ENCODE measurements around the gene LRRN3. TPM values are rescaled to one million over a fixed set of nuclear protein-coding genes. Genes with fewer than 3 reads are reported as not detected.

The LRRN3 gene
- total RNA-seq, 5 donors from 2014 or later (not counting 1 experiment from before 2014, with no cell fraction given), result 18.5 to 106 (median 52.3) TPM

DNA sequence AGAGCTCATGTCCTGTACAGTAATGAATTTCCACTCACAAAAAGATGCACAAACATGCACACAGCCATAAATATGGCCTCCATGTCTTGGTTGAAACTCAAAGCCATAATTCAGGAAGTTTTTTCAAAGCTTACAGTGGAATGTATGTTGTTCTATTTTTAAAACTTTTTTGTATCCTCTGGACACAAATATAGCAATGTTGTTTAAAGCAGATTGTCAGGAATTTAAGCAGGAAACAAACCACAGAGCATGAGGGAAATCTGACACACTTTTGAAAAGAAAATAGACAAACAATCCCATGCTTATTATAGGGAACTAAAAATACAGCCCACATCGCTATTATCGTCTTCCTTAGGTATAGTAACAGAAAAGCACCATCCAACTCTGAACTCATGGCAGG lies 21.5 kb downstream of the LRRN3 start:
- Histone ChIP-seq H3K27me3 (replicated peaks in 1 of 2; ENCODE audit: control insufficient read depth in 2 of 2, extremely low read depth in 1 of 2, insufficient read depth in 2 of 2, low read length in 1 of 2) (no peaks in the 10 kb centered on the region), H3K36me3 (ENCODE audit: control insufficient read depth in 2 of 2, extremely low read depth in 1 of 2, insufficient read depth in 1 of 2, low read length in 1 of 2) (peaks cover 0 to 2% of the 10 kb centered on the region in 2 donors), H3K27ac (ENCODE audit: low read length) (no peak overlapping the region), H3K9me3 (no peaks in the 10 kb centered on the region), H3K4me1 (ENCODE audit: control insufficient read depth in 1 of 2, extremely low read depth in 1 of 2, insufficient read depth in 2 of 2, low read length in 2 of 2) (peaks cover 0 to 6% of the 10 kb centered on the region in 2 experiments), H3K4me3 (ENCODE audit: control insufficient read depth in 1 of 2, extremely low read depth in 1 of 2, low read length in 1 of 2) (no peak overlapping the region)
- POLR2A ChIA-PET, result interaction anchor here in 1 of 2 donors (0.6 to 0.7 kb wide), 2 partner anchors 127 to 265 kb away, joined by 3 to 4 read pairs; no protein-coding TSS in a partner anchor
- Mint-ChIP-seq H3K9me3 (no peaks in the 10 kb centered on the region), H3K4me3 (no peak overlapping the region), H3K4me1 (peaks cover 10 to 25% (median 23%) of the 10 kb centered on the region in 3 donors), H3K27me3 (no peaks in the 10 kb centered on the region), H3K36me3 (peaks cover 29% of the 10 kb centered on the region), H3K27ac (no peak overlapping the region)
- WGBS (ENCODE audit: insufficient coverage), result no CpG with 5 or more reads among the region's 2 CpGs
- no peak for DNase-seq
- CTCF ChIA-PET, result interaction anchor here (0.6 to 1.0 kb wide), 3 partner anchors 8 to 244 kb away, joined by 3 read pairs; no protein-coding TSS in a partner anchor
- no peak for ATAC-seq (replicated peaks in 1 of 4)

DNA sequence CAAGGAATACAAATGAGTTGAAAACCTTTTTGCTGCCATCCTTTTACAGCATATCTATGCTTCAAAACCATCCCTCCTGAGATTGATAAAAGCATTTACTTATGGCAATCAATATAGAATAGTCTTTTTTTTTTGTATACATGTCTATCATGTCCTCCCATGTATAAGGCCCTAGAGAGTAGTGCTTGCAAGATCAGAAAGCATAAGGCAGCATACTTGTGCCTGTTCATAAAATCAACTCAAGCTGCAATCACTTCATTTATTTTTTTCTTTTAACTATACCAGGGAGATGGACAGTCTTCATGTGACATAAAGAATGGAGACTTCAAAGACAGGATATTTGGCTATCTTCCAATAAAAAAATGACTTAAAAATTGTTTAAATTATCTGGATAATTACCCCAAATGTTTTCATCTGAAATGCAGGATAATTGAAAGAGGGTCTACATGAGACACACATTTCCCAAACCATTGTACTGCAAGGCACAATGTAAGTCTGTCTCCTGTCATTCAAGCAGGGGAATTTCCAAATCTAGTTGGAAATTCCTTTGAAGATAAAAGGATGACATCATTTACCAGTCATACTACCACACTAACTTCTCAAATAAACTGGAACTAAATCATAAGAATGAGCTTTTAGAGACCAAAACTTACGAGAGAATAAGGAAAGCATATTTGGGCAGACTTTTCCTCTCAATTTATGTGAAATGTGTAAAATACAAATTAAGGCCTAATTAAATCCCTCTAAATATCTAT lies 22.5 kb downstream of the LRRN3 start:
- no CpG with 5 or more reads among the region's 1 CpG for WGBS (ENCODE audit: insufficient coverage)
- no peaks in the 10 kb centered on the region for H3K27me3 Mint-ChIP-seq
- POLR2A ChIA-PET, result interaction anchor here in 1 of 2 donors (0.6 kb wide), 1 partner anchor 128 kb away, joined by 3 read pairs; no protein-coding TSS in a partner anchor
- H3K4me3 Mint-ChIP-seq, result no peak overlapping the region
- H3K9me3 ChIP-seq, result no peaks in the 10 kb centered on the region
- no peak overlapping the region for H3K27ac ChIP-seq (ENCODE audit: low read length)
- H3K36me3 Mint-ChIP-seq, result peaks cover 33% of the 10 kb centered on the region
- CTCF ChIA-PET, result interaction anchor here in 1 of 2 donors (1.0 kb wide), 1 partner anchor 20 kb away, joined by 3 read pairs; no protein-coding TSS in a partner anchor
- H3K27me3 ChIP-seq (replicated peaks in 1 of 2; ENCODE audit: control insufficient read depth in 2 of 2, extremely low read depth in 1 of 2, insufficient read depth in 2 of 2, low read length in 1 of 2), result no peaks in the 10 kb centered on the region
- peak in 1 of 35 experiments; percentile 33 for DNase-seq
- no peaks in the 10 kb centered on the region for H3K9me3 Mint-ChIP-seq
- peaks cover 0 to 6% of the 10 kb centered on the region in 2 experiments for H3K4me1 ChIP-seq (ENCODE audit: control insufficient read depth in 1 of 2, extremely low read depth in 1 of 2, insufficient read depth in 2 of 2, low read length in 2 of 2)
- peak in 1 of 4 experiments; percentile 67 for ATAC-seq (replicated peaks in 1 of 4)
- H3K27ac Mint-ChIP-seq, result no peak overlapping the region
- peaks cover 8 to 23% (median 20%) of the 10 kb centered on the region in 3 donors for H3K4me1 Mint-ChIP-seq
- H3K36me3 ChIP-seq (ENCODE audit: control insufficient read depth in 2 of 2, extremely low read depth in 1 of 2, insufficient read depth in 1 of 2, low read length in 1 of 2), result peaks cover 0 to 2% of the 10 kb centered on the region in 2 donors
- no peak overlapping the region for H3K4me3 ChIP-seq (ENCODE audit: control insufficient read depth in 1 of 2, extremely low read depth in 1 of 2, low read length in 1 of 2)

DNA sequence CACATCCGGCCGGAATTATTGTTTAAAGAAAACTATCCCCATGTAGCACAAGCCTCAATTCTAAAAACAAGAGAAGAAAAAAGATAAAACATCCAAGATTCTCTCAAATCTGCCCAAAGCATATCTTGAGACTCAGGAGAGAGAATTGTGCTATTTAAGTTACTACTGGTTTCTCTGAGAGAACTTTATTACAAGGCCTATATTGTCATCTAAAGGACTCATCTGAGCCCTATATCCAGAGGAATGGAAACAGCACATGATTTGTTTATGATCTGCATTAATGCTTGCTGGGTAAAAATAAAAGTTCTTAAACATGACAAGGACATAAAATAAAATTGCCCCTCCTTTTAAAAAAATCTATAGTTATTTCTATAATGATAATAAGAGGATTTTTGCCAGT lies 25.0 kb downstream of the LRRN3 start:
- peaks cover 0 to 4% of the 10 kb centered on the region in 2 donors for H3K36me3 ChIP-seq (ENCODE audit: control insufficient read depth in 2 of 2, extremely low read depth in 1 of 2, insufficient read depth in 1 of 2, low read length in 1 of 2)
- H3K27ac ChIP-seq (ENCODE audit: low read length), result no peak overlapping the region
- Mint-ChIP-seq H3K4me3 (no peak overlapping the region), H3K9me3 (peaks cover 0 to 2% (median 0%) of the 10 kb centered on the region in 3 donors), H3K36me3 (peaks cover 37% of the 10 kb centered on the region), H3K27me3 (no peaks in the 10 kb centered on the region), H3K27ac (peak overlapping the region in 1 of 2 donors; percentile 16), H3K4me1 (peaks cover 8 to 23% (median 17%) of the 10 kb centered on the region in 3 donors)
- ATAC-seq (replicated peaks in 1 of 4), result no peak
- ChIA-PET POLR2A (no interaction called here), CTCF (no interaction called here)
- no CpG with 5 or more reads among the region's 2 CpGs for WGBS (ENCODE audit: insufficient coverage)
- no peak overlapping the region for H3K4me3 ChIP-seq (ENCODE audit: control insufficient read depth in 1 of 2, extremely low read depth in 1 of 2, low read length in 1 of 2)
- H3K9me3 ChIP-seq, result no peaks in the 10 kb centered on the region
- no peaks in the 10 kb centered on the region for H3K27me3 ChIP-seq (replicated peaks in 1 of 2; ENCODE audit: control insufficient read depth in 2 of 2, extremely low read depth in 1 of 2, insufficient read depth in 2 of 2, low read length in 1 of 2)
- DNase-seq, result no peak
- H3K4me1 ChIP-seq (ENCODE audit: control insufficient read depth in 1 of 2, extremely low read depth in 1 of 2, insufficient read depth in 2 of 2, low read length in 2 of 2), result peaks cover 0 to 6% of the 10 kb centered on the region in 2 experiments

DNA sequence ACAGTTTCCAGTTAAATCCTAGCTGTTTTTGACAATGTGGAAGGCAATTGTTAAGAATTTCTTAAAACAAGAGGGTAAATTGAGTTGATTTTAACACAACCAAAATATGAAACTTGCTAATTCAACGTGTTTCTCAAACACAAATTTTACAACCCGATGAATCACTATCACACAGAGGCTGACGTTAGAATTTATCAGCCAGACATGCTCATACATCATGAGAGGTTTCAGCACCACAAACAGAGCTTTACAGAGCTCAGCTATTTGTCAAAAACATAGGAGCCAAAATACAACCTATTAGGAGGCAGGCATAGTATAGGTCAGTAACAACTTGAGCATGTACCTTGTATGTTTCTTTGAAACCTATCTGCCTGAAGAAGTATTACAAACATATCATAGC lies 36.1 kb downstream of the LRRN3 start:
- ChIA-PET CTCF (no interaction called here), POLR2A (no interaction called here)
- Histone ChIP-seq H3K4me3 (ENCODE audit: control insufficient read depth in 1 of 2, extremely low read depth in 1 of 2, low read length in 1 of 2) (no peak overlapping the region), H3K9me3 (peaks cover 5% of the 10 kb centered on the region), H3K4me1 (ENCODE audit: control insufficient read depth in 1 of 2, extremely low read depth in 1 of 2, insufficient read depth in 2 of 2, low read length in 2 of 2) (no peaks in the 10 kb centered on the region), H3K27ac (ENCODE audit: low read length) (no peak overlapping the region), H3K27me3 (replicated peaks in 1 of 2; ENCODE audit: control insufficient read depth in 2 of 2, extremely low read depth in 1 of 2, insufficient read depth in 2 of 2, low read length in 1 of 2) (no peaks in the 10 kb centered on the region), H3K36me3 (ENCODE audit: control insufficient read depth in 2 of 2, extremely low read depth in 1 of 2, insufficient read depth in 1 of 2, low read length in 1 of 2) (peaks cover 3 to 13% of the 10 kb centered on the region in 2 donors)
- H3K36me3 Mint-ChIP-seq, result peaks cover 23% of the 10 kb centered on the region
- no peak for DNase-seq
- H3K27me3 Mint-ChIP-seq, result no peaks in the 10 kb centered on the region
- H3K4me1 Mint-ChIP-seq, result no peaks in the 10 kb centered on the region
- 69% methylated on average over 3 of the region's 3 CpGs for WGBS (ENCODE audit: insufficient coverage)
- H3K9me3 Mint-ChIP-seq, result peaks cover 0 to 10% (median 5%) of the 10 kb centered on the region in 3 donors
- H3K27ac Mint-ChIP-seq, result no peak overlapping the region
- no peak overlapping the region for H3K4me3 Mint-ChIP-seq
- no peak for ATAC-seq (replicated peaks in 1 of 4)

DNA sequence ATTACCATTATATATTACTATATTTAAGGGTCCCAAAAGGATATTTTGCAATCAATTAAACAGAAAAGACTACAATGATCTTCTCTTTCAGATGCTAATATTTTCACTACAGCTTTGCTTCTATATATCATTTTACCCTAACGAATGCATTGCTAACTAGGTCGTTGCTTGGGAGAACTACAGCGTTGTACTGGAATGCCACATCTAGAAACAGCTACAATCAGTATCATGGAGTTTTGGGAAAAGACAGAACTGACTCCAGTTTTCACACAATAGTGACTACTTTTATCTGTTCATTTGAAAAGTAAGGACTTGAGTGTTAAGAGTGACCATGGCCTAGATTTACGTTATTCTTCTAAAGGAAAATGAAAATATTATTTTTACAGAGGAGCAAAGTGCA lies 38.5 kb downstream of the LRRN3 start:
- Histone ChIP-seq H3K27me3 (replicated peaks in 1 of 2; ENCODE audit: control insufficient read depth in 2 of 2, extremely low read depth in 1 of 2, insufficient read depth in 2 of 2, low read length in 1 of 2) (no peaks in the 10 kb centered on the region), H3K9me3 (no peaks in the 10 kb centered on the region), H3K27ac (ENCODE audit: low read length) (no peak overlapping the region), H3K36me3 (ENCODE audit: control insufficient read depth in 2 of 2, extremely low read depth in 1 of 2, insufficient read depth in 1 of 2, low read length in 1 of 2) (no peaks in the 10 kb centered on the region), H3K4me1 (ENCODE audit: control insufficient read depth in 1 of 2, extremely low read depth in 1 of 2, insufficient read depth in 2 of 2, low read length in 2 of 2) (no peaks in the 10 kb centered on the region), H3K4me3 (ENCODE audit: control insufficient read depth in 1 of 2, extremely low read depth in 1 of 2, low read length in 1 of 2) (no peak overlapping the region)
- Mint-ChIP-seq H3K36me3 (peaks cover 7% of the 10 kb centered on the region), H3K9me3 (no peaks in the 10 kb centered on the region), H3K4me3 (no peak overlapping the region), H3K4me1 (no peaks in the 10 kb centered on the region), H3K27me3 (no peaks in the 10 kb centered on the region), H3K27ac (no peak overlapping the region)
- CTCF ChIA-PET, result no interaction called here
- POLR2A ChIA-PET, result interaction anchor here in 1 of 2 donors (0.9 kb wide), 1 partner anchor 10 kb away, joined by 3 read pairs; no protein-coding TSS in a partner anchor
- ATAC-seq (replicated peaks in 1 of 4) (no peak), DNase-seq (no peak)
- WGBS (ENCODE audit: insufficient coverage), result no CpG with 5 or more reads among the region's 4 CpGs

DNA sequence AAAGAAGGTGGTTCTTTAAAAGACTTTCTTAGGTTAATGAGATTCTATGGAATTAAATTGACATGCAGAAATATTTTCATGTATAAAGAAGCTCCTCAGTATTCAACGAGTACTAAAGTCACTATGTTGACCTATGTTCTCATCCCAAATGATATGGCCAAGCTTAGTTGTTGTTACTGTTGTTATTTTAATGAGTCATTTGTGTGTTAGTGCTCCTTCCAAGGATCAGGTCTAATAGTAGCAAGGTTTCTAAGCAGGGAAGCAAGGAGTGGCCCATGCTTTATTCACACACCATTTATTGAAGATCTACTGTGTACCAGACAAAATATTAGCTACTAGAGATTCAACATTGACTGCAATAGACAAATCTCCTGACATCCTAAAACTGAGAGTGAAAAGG lies 41.9 kb downstream of the LRRN3 start:
- ChIA-PET POLR2A (no interaction called here), CTCF (interaction anchor here in 1 of 2 donors (1.0 kb wide), 1 partner anchor 191 kb away, joined by 3 read pairs; no protein-coding TSS in a partner anchor)
- DNase-seq, result no peak
- no peak overlapping the region for H3K27ac ChIP-seq (ENCODE audit: low read length)
- H3K36me3 Mint-ChIP-seq, result no peaks in the 10 kb centered on the region
- no peak overlapping the region for H3K4me3 ChIP-seq (ENCODE audit: control insufficient read depth in 1 of 2, extremely low read depth in 1 of 2, low read length in 1 of 2)
- peaks cover 2 to 5% (median 5%) of the 10 kb centered on the region in 3 donors for H3K4me1 Mint-ChIP-seq
- H3K27me3 Mint-ChIP-seq, result no peaks in the 10 kb centered on the region
- H3K4me3 Mint-ChIP-seq, result no peak overlapping the region
- H3K27me3 ChIP-seq (replicated peaks in 1 of 2; ENCODE audit: control insufficient read depth in 2 of 2, extremely low read depth in 1 of 2, insufficient read depth in 2 of 2, low read length in 1 of 2), result no peaks in the 10 kb centered on the region
- H3K4me1 ChIP-seq (ENCODE audit: control insufficient read depth in 1 of 2, extremely low read depth in 1 of 2, insufficient read depth in 2 of 2, low read length in 2 of 2), result peaks cover 2 to 3% of the 10 kb centered on the region in 2 experiments
- no peaks in the 10 kb centered on the region for H3K9me3 ChIP-seq
- no peak for ATAC-seq (replicated peaks in 1 of 4)
- H3K36me3 ChIP-seq (ENCODE audit: control insufficient read depth in 2 of 2, extremely low read depth in 1 of 2, insufficient read depth in 1 of 2, low read length in 1 of 2), result no peaks in the 10 kb centered on the region
- H3K9me3 Mint-ChIP-seq, result no peaks in the 10 kb centered on the region
- no peak overlapping the region for H3K27ac Mint-ChIP-seq
- WGBS (ENCODE audit: insufficient coverage), result no CpG with 5 or more reads among the region's 1 CpG
